Fibroblast of mammary gland (primary cell): ENCODE results near the gene WASHC4.

Experiments
- DNase-seq: peaks from one replicate; pipeline ENCODE4 v3.0.0-alpha.2; 2010; ENCODE audit warnings: low read depth
- H3K4me3 ChIP-seq: 2 replicates; pipeline ENCODE4 v1.5.1; 2011; ENCODE audit warnings: low read depth, mild to moderate bottlenecking, low read length, moderate library complexity; ENCODE audit not compliant: control insufficient read depth
- CTCF ChIP-seq: conservative IDR thresholded peaks from 2 replicates; pipeline ENCODE4 v1.5.1; 2011; ENCODE audit warnings: low read depth, low read length, inconsistent platforms; ENCODE audit not compliant: control insufficient read depth, insufficient read depth

Gene WASHC4

GRCh38 chr12:105204127-105204526 lies 96.6 kb downstream of the WASHC4 start:
- no peak for DNase-seq
- no peak for TF ChIP-seq CTCF
- H3K4me3 ChIP-seq: no peak overlapping the region

GRCh38 chr12:105204916-105205315 lies 97.4 kb downstream of the WASHC4 start:
- no peak for TF ChIP-seq CTCF
- DNase-seq: peak; percentile 93
- H3K4me3 ChIP-seq: no peak overlapping the region

GRCh38 chr12:105205322-105206048 lies 98.0 kb downstream of the WASHC4 start:
- no peak for TF ChIP-seq CTCF
- H3K4me3 ChIP-seq: no peak overlapping the region
- DNase-seq: no peak

- TF ChIP-seq CTCF: no peak
- no peak overlapping the region for H3K4me3 ChIP-seq
- peak; percentile 61 for DNase-seq
Observed at GRCh38 chr12:105206686-105207374, 99.3 kb downstream of the WASHC4 start.

- no peak for DNase-seq
- TF ChIP-seq CTCF: no peak
- H3K4me3 ChIP-seq: no peak overlapping the region
Observed at GRCh38 chr12:105209091-105209490, 101.6 kb downstream of the WASHC4 start.

- no peak for TF ChIP-seq CTCF
- no peak overlapping the region for H3K4me3 ChIP-seq
- peak; percentile 84 for DNase-seq
Observed at GRCh38 chr12:105212438-105212837, 104.9 kb downstream of the WASHC4 start.
